ENCODE measurements around the gene CAPN13. TPM values are rescaled to one million over a fixed set of nuclear protein-coding genes. Genes with fewer than 3 reads are reported as not detected.

The CAPN13 gene
- polyA plus RNA-seq, 1 of the 3 experiments (the other 2 are of a cell fraction): not detected

- H3K9me3 ChIP-seq: no peaks in the 10 kb centered on the region
- H3K9me2 ChIP-seq: no peaks in the 10 kb centered on the region
- no peaks in the 10 kb centered on the region for H3K36me3 ChIP-seq (replicated peaks in 1 of 2; ENCODE audit: control insufficient read depth in 1 of 2, insufficient read depth in 2 of 2, low read length in 1 of 2)
- no peak for DNase-seq
- H3K9ac ChIP-seq: no peak overlapping the region
- H3K4me3 ChIP-seq (ENCODE audit: low read depth in 2 of 2, low read length in 1 of 2): no peak overlapping the region
- H2AFZ ChIP-seq (ENCODE audit: low read depth): no peak overlapping the region
- H4K20me1 ChIP-seq (ENCODE audit: insufficient read depth): no peaks in the 10 kb centered on the region
- no peak for TF ChIP-seq JUND (IDR thresholded peaks at IDR 0.05)
- TF ChIP-seq GATA2 (CRISPR knock-in tag; IDR thresholded peaks at IDR 0.05): no peak
- no peak for TF ChIP-seq NRF1 (IDR thresholded peaks at IDR 0.05; ENCODE audit: low read depth, low read length)
- no peak for TF ChIP-seq MXI1 (IDR thresholded peaks at IDR 0.05; ENCODE audit: low read depth, low read length)
- no peak for TF ChIP-seq RFX5 (IDR thresholded peaks at IDR 0.05; ENCODE audit: low read length)
- TF ChIP-seq EP300 (IDR thresholded peaks at IDR 0.05; ENCODE audit: borderline replicate concordance in 1 of 2, low read depth in 1 of 2, low read length in 1 of 2): no peak
- TF ChIP-seq FOSL2 (IDR thresholded peaks at IDR 0.05; ENCODE audit: borderline replicate concordance, low read depth): no peak
- TF ChIP-seq TAF1 (IDR thresholded peaks at IDR 0.05; ENCODE audit: borderline replicate concordance, low read depth, low read length): no peak
- no peak for TF ChIP-seq SIN3A (IDR thresholded peaks at IDR 0.05; ENCODE audit: borderline replicate concordance, low read depth, low read length)
- no peak for TF ChIP-seq POLR2AphosphoS5 (IDR thresholded peaks at IDR 0.05; ENCODE audit: low read depth, low read length)
- TF ChIP-seq USF2 (IDR thresholded peaks at IDR 0.05; ENCODE audit: borderline replicate concordance, low read depth, low read length): no peak
- no peak for TF ChIP-seq RAD21 (IDR thresholded peaks at IDR 0.05; ENCODE audit: low read length)
- no peak for TF ChIP-seq SMC3 (IDR thresholded peaks at IDR 0.05; ENCODE audit: low read depth, low read length)
- TF ChIP-seq EZH2phosphoT487 (IDR thresholded peaks at IDR 0.05; ENCODE audit: borderline replicate concordance, low read depth): no peak
- no peak for TF ChIP-seq IRF3 (IDR thresholded peaks at IDR 0.05; ENCODE audit: low read depth, low read length)
- no peak for TF ChIP-seq ZBTB33 (IDR thresholded peaks at IDR 0.05; ENCODE audit: borderline replicate concordance, low read depth)
- TF ChIP-seq USF1 (IDR thresholded peaks at IDR 0.05; ENCODE audit: borderline replicate concordance, low read depth): no peak
- POLR2A ChIA-PET: no interaction called here
- WGBS (ENCODE audit: low lambda C conversion rate): 28% methylated on average over 6 of the region's 6 CpGs
- CTCF ChIA-PET: interaction anchor here (0.7 to 7.1 kb wide), 5 partner anchors 17 to 438 kb away, joined by 3 to 80 read pairs (median 7); no protein-coding TSS in a partner anchor
- no peak overlapping the region for H3K4me2 ChIP-seq
- H3K27ac ChIP-seq (ENCODE audit: low read depth in 2 of 2, low read length in 1 of 2): no peak overlapping the region
- H3K79me2 ChIP-seq (ENCODE audit: insufficient read depth): no peaks in the 10 kb centered on the region
- H3F3A ChIP-seq (replicated peaks; ENCODE audit: insufficient read depth): no peaks in the 10 kb centered on the region
- peaks cover 10% of the 10 kb centered on the region for H3K27me3 ChIP-seq (ENCODE audit: insufficient read depth)
- peaks cover 0 to 21% of the 10 kb centered on the region in 2 experiments; a peak in 2 of 4 replicates for H3K4me1 ChIP-seq (ENCODE audit: control insufficient read depth in 1 of 2, insufficient read depth in 2 of 2, low read depth in 1 of 2, low read length in 1 of 2)
Measured at GRCh38 chr2:30731706-30732105, 75.5 kb downstream of the CAPN13 start.

All from SK-N-SH (cell line).